SK-N-MC (cell line): ENCODE measurements around the gene FAM204A.

Experiments
- DNase-seq: peaks from one replicate; pipeline ENCODE4 v3.0.0-alpha.2; 2011; ENCODE audit warnings: low read depth, low spot score
- H3K27ac ChIP-seq: fragments of 200-600 bp; sonication (generic); 2 replicates; pipeline ENCODE4 v1.5.1; 2016; ENCODE audit warnings: mixed run types
- H3K36me3 ChIP-seq: fragments of 200-600 bp; sonication (generic); 2 replicates; pipeline ENCODE4 v1.6.1; 2017; ENCODE audit warnings: antibody characterized with exemption, low read length, mixed read lengths; ENCODE audit not compliant: insufficient read depth
- H3K4me3 ChIP-seq: fragments of 200-600 bp; sonication (generic); 2 replicates; pipeline ENCODE4 v1.5.1; 2016
- H3K9ac ChIP-seq: fragments of 200-600 bp; sonication (generic); 2 replicates; pipeline ENCODE4 v1.8.0; 2017; ENCODE audit warnings: mixed run types, mixed read lengths; ENCODE audit not compliant: insufficient read length
- H3K9me3 ChIP-seq: fragments of 200-600 bp; sonication (generic); 2 replicates; pipeline ENCODE4 v1.6.1; 2017; ENCODE audit warnings: low read depth, mild to moderate bottlenecking, antibody characterized with exemption, low read length, moderate library complexity, mixed read lengths
- EZH2 ChIP-seq: fragments of 200-600 bp; sonication (generic); IDR thresholded peaks from one replicate; pipeline ENCODE4 v1.6.1; 2017; ENCODE audit warnings: antibody characterized with exemption
- FOXP2 ChIP-seq: optimal IDR thresholded peaks from 2 replicates; pipeline ENCODE3; 2011; ENCODE audit warnings: mild to moderate bottlenecking, moderate library complexity; ENCODE audit not compliant: insufficient read depth; ENCODE audit errors: extremely low read length, control extremely low read depth
- POLR2AphosphoS5 ChIP-seq: IDR thresholded peaks from 2 replicates; pipeline ENCODE4 v1.6.1; 2012; ENCODE audit warnings: mild to moderate bottlenecking, low read depth, low read length, borderline replicate concordance

The FAM204A gene

GRCh38 chr10:118358327-118358726 is 16.2 kb upstream of the FAM204A start:
- no peak overlapping the region; the same call in 1 of the 2 replicates for H3K27ac ChIP-seq
- peak overlapping the region; percentile 36 for H3K4me3 ChIP-seq
- no peak for DNase-seq
- H3K9me3 ChIP-seq, result no peaks in the 10 kb centered on the region
- no peak for TF ChIP-seq FOXP2
- no peak for TF ChIP-seq EZH2
- no peak for TF ChIP-seq POLR2AphosphoS5
- no peak overlapping the region for H3K9ac ChIP-seq
- H3K36me3 ChIP-seq, result no peaks in the 10 kb centered on the region

- DNase-seq, result no peak
- Histone ChIP-seq H3K36me3 (no peaks in the 10 kb centered on the region), H3K9ac (no peak overlapping the region), H3K9me3 (no peaks in the 10 kb centered on the region), H3K4me3 (peak overlapping the region; percentile 36; the same call in 1 of the 2 replicates), H3K27ac (no peak overlapping the region)
- TF ChIP-seq POLR2AphosphoS5, result no peak
- no peak for TF ChIP-seq FOXP2
- TF ChIP-seq EZH2, result no peak
These were observed 15.7 kb upstream of the FAM204A start for GRCh38 chr10:118357841-118358240.

- TF ChIP-seq EZH2, result no peak
- no peak for TF ChIP-seq POLR2AphosphoS5
- no peak for TF ChIP-seq FOXP2
- H3K9me3 ChIP-seq, result no peaks in the 10 kb centered on the region
- no peaks in the 10 kb centered on the region for H3K36me3 ChIP-seq
- no peak overlapping the region for H3K4me3 ChIP-seq
- H3K9ac ChIP-seq, result no peak overlapping the region
- no peak for DNase-seq
- H3K27ac ChIP-seq, result no peak overlapping the region
These were observed 14.5 kb upstream of the FAM204A start for GRCh38 chr10:118356628-118357027.

- no peak overlapping the region for H3K27ac ChIP-seq
- no peak overlapping the region for H3K4me3 ChIP-seq
- no peak for DNase-seq
- no peaks in the 10 kb centered on the region for H3K9me3 ChIP-seq
- H3K36me3 ChIP-seq, result no peaks in the 10 kb centered on the region
- no peak overlapping the region for H3K9ac ChIP-seq
- TF ChIP-seq POLR2AphosphoS5 (no peak), EZH2 (no peak), FOXP2 (no peak)
These were observed 13.1 kb upstream of the FAM204A start for GRCh38 chr10:118355234-118355633.

DNA sequence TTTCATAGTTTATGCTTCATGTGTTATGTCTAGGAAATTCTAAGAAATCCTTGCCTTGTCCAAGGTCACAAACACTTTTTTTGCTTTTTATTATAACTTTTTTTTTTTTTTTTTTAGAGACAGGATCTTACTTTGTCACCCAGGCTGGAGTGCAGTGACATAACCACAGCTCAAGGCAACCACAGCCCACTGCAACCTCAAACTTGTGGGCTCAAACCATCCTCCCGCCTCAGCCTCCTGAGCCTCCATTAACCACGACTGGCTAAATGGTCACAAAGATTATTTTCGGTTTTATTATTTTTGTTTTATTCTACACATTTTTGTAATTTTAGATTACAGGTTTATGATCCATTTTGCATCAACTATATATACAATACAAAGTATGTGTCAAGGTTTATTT is 7.1 kb upstream of the FAM204A start:
- DNase-seq, result no peak
- no peak for TF ChIP-seq EZH2
- H3K36me3 ChIP-seq, result no peaks in the 10 kb centered on the region

DNA sequence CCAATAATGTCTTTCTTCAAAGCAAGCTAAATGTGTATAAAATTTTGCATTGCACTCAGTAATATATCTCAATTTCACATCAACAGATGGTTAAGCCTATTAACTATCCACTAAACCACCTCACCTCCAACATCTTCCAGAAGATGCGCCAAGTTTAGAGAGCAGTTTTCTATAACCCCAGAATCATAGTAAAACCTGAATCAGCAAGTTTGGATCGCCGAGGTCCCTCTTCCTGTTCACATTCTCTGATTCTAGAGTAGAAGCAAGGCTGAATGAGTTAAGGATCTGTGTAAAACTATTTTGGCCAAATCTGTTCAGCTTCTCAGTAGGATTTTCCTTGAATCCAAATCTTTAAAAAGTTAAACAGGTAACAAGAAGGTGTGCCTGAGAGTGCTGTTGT is 1.4 kb upstream of the FAM204A start:
- Histone ChIP-seq H3K9ac (no peak overlapping the region), H3K4me3 (no peak overlapping the region), H3K9me3 (no peaks in the 10 kb centered on the region), H3K27ac (no peak overlapping the region), H3K36me3 (no peaks in the 10 kb centered on the region)
- TF ChIP-seq FOXP2 (no peak), EZH2 (no peak)
- no peak for DNase-seq

More for the DNA sequence above, 7.1 kb upstream of the FAM204A start:
- Histone ChIP-seq H3K27ac (no peak overlapping the region), H3K9me3 (no peaks in the 10 kb centered on the region), H3K4me3 (no peak overlapping the region), H3K9ac (no peak overlapping the region)

- Histone ChIP-seq H3K9me3 (no peaks in the 10 kb centered on the region), H3K9ac (no peak overlapping the region), H3K27ac (no peak overlapping the region), H3K36me3 (no peaks in the 10 kb centered on the region), H3K4me3 (no peak overlapping the region)
- no peak for TF ChIP-seq EZH2
- no peak for TF ChIP-seq FOXP2
- TF ChIP-seq POLR2AphosphoS5, result no peak
- no peak for DNase-seq
These were observed 991 bp upstream of the FAM204A start for GRCh38 chr10:118343115-118343514.

- H3K4me3 ChIP-seq, result peak overlapping the region; percentile 81
- no peak for TF ChIP-seq FOXP2
- TF ChIP-seq POLR2AphosphoS5, result no peak
- TF ChIP-seq EZH2, result no peak
- DNase-seq, result no peak
- H3K27ac ChIP-seq, result no peak overlapping the region
- no peak overlapping the region for H3K9ac ChIP-seq
- H3K36me3 ChIP-seq, result no peaks in the 10 kb centered on the region
- H3K9me3 ChIP-seq, result no peaks in the 10 kb centered on the region
These were observed 505 bp upstream of the FAM204A start for GRCh38 chr10:118342638-118343020.

DNA sequence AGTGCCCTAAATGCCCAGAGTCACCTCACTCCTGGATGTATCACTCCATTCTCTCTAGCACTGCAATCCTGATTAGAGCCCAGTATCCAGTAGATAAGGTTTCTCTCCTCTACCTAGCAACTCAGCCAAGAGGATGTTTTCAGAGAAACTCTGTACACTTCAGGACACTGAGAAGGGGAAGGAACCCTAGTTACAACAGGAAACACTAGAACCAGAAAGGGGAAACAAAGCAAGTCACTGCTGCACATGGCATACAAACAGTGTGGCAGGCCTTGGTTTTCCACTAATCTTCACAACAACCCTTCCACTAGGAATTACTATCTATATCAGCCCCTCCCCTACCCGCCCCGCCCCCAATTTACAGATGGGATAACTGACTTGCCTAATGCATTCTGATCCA is 1.6 kb downstream of the FAM204A start:
- Histone ChIP-seq H3K27ac (no peak overlapping the region), H3K36me3 (peaks cover 2% of the 10 kb centered on the region; the same call in 1 of the 2 replicates), H3K4me3 (peak overlapping the region; percentile 81; the same call in 1 of the 2 replicates), H3K9ac (no peak overlapping the region), H3K9me3 (no peaks in the 10 kb centered on the region)
- no peak for DNase-seq
- TF ChIP-seq FOXP2, result no peak
- TF ChIP-seq POLR2AphosphoS5, result no peak
- TF ChIP-seq EZH2, result no peak
